Panc1 (cell line): ENCODE data around the gene CARF. TPM values are rescaled to one million over a fixed set of nuclear protein-coding genes. Genes with fewer than 3 reads are reported as not detected.
"Not testable (repeated sequence)": the region's sequence is repeated elsewhere in the genome, so short reads cannot be mapped to it uniquely, and the experiment has no call there.

ENCODE experiments used
- ATAC-seq: fragments of 200-7000 bp; cut with Tn5 transposase; 2 replicates; pipeline ENCODE4 v1.9.1; 2020; ENCODE audit warnings: mild to moderate bottlenecking, moderate library complexity
- BruUV-seq: library from RNA; stranded (reverse); fragments of 400-500 nt; replicated peaks from 2 replicates; lab custom pipeline; 2021; lab: Mats Ljungman, UMichigan
- CTCF ChIA-PET: fragments of 300-600 bp; sonication (Branson Sonifier 250); formaldehyde crosslinking; loops from one replicate; lab custom pipeline; 2022; ENCODE audit warnings: antibody characterized with exemption; lab: Charles Lee
- POLR2A ChIA-PET: fragments of 300-600 bp; sonication (Branson Sonifier 250); formaldehyde crosslinking; loops from one replicate; lab custom pipeline; 2022; ENCODE audit warnings: antibody characterized with exemption; lab: Charles Lee
- DNase-seq: peaks from one replicate; pipeline ENCODE4 v3.0.0-alpha.2; 2010; ENCODE audit warnings: low read depth, low spot score
- H3K27ac ChIP-seq: 2 replicates; pipeline ENCODE4 v1.5.1; 2011; ENCODE audit warnings: mild to moderate bottlenecking, low read length, inconsistent platforms
- H3K27me3 ChIP-seq: fragments of 200-500 bp; sonication (Bioruptor generic); 2 replicates; pipeline ENCODE4 v1.6.0; 2014; ENCODE audit warnings: low read length, inconsistent platforms; ENCODE audit not compliant: control insufficient read depth, insufficient read depth
- H3K36me3 ChIP-seq: fragments of 200-500 bp; sonication (Bioruptor generic); 2 replicates; pipeline ENCODE4 v1.5.1; 2014; ENCODE audit warnings: inconsistent platforms, mild to moderate bottlenecking, low read length, moderate library complexity; ENCODE audit not compliant: control insufficient read depth, insufficient read depth
- H3K4me1 ChIP-seq: 2 replicates; pipeline ENCODE4 v1.5.1; 2011; ENCODE audit warnings: inconsistent platforms, mild to moderate bottlenecking, low read length, moderate library complexity; ENCODE audit not compliant: control insufficient read depth, insufficient read depth
- H3K4me3 ChIP-seq, 2 experiments: 2 replicates each; pipeline ENCODE4 v1.5.1; 2011 to 2012; ENCODE audit warnings: low read depth in 2 of 2, low read length in 2 of 2, mild to moderate bottlenecking in 2 of 2, inconsistent platforms in 1 of 2, moderate library complexity in 1 of 2
- H3K9me3 ChIP-seq: fragments of 200-500 bp; sonication (Bioruptor generic); 2 replicates; pipeline ENCODE4 v1.5.1; 2014; ENCODE audit warnings: low read depth, mild to moderate bottlenecking, inconsistent platforms, low read length, moderate library complexity; ENCODE audit not compliant: control insufficient read depth, insufficient read depth
- CTCF ChIP-seq: fragments of 450-650 bp; IDR thresholded peaks from 2 replicates; pipeline ENCODE4 v1.5.1; 2017; ENCODE audit warnings: mild to moderate bottlenecking
- POLR2AphosphoS5 ChIP-seq: IDR thresholded peaks from 2 replicates; pipeline ENCODE4 v1.6.1; 2012; ENCODE audit warnings: mild to moderate bottlenecking, low read depth, low read length, moderate library complexity
- REST ChIP-seq, 2 experiments: IDR thresholded peaks; 2 replicates each; pipeline ENCODE4 v1.6.1; 2011 to 2012; ENCODE audit warnings: low read depth in 2 of 2, control low read depth in 1 of 2, low read length in 1 of 2, mild to moderate bottlenecking in 1 of 2, moderate library complexity in 1 of 2; ENCODE audit not compliant: insufficient read depth in 1 of 2
- SIN3A ChIP-seq: IDR thresholded peaks from 2 replicates; pipeline ENCODE4 v1.6.1; 2012; ENCODE audit warnings: low read depth, mild to moderate bottlenecking, low read length, moderate library complexity, borderline replicate concordance; ENCODE audit not compliant: insufficient read depth
- TCF7L2 ChIP-seq: IDR thresholded peaks from 2 replicates; pipeline ENCODE4 v1.6.1; 2011; ENCODE audit warnings: mild to moderate bottlenecking, low read depth, low read length, inconsistent platforms
- in situ Hi-C: cut with HindIII; loops from 2 replicates; pipeline ENCODE4 v1.10.0; 2016; ENCODE audit warnings: low sequenced_read_pairs, low pct_unique_long_range_greater_than_20kb
- intact Hi-C: fragments of 100-400 bp; cut with micrococcal nuclease; formaldehyde crosslinking; loops from one replicate; pipeline ENCODE4 v1.10.0; 2022; ENCODE audit not compliant: unreplicated experiment
- total RNA-seq: library from RNA; stranded (reverse); gene quantifications from one replicate; pipeline ENCODE4 v1.2.1, GENCODE V29; 2021; ENCODE audit not compliant: unreplicated experiment

CARF gene
- total RNA-seq, 1 experiment from 2014 or later = 8.0 TPM

- ATAC-seq = no peak
- ChIA-PET CTCF (no interaction called here), POLR2A (interaction anchor here (0.6 kb wide), 1 partner anchor 100 kb away, joined by 8 read pairs; no protein-coding TSS in a partner anchor)
- intact Hi-C loops (no loop called here), in situ Hi-C loops (no loop called here)
- TF ChIP-seq POLR2AphosphoS5 (no peak), TCF7L2 (no peak), REST (IDR thresholded peaks at IDR 0.05; ENCODE audit: insufficient read depth in 1 of 2, low read depth in 2 of 2, low read length in 1 of 2) (no peak), CTCF (no peak), SIN3A (no peak)
- Histone ChIP-seq H3K27ac (no peak overlapping the region), H3K4me3 (peak overlapping the region; percentile 99 to 100; a peak in 3 of 4 replicates), H3K36me3 (peaks cover 17% of the 10 kb centered on the region; the same call in 1 of the 2 replicates), H3K27me3 (no peaks in the 10 kb centered on the region), H3K9me3 (no peaks in the 10 kb centered on the region), H3K4me1 (no peaks in the 10 kb centered on the region)
- no TSS peak for BruUV-seq
- DNase-seq = no peak
These were observed 2.5 kb upstream of the CARF start for GRCh38 chr2:202909394-202910192.

DNA sequence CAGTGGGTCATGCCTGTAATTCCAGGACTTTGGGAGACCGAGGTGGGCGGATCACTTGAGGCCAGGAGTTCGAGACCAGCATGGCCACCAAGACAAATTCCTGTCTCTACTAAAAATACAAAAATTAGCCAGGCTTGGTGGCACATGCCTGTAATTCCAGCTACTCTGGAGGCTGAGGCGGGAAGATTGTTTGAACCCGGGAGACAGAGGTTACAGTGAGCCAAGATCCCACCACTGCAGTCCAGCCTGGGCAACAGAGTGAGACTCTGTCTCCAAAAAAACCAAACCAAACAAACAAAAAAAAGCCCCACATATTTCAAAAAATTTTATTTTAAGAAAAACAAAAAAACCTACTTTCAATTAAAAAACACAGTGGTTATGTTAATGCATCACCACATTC lies 1.8 kb upstream of the CARF start:
- in situ Hi-C loops, CTCF ChIA-PET, H3K9me3 ChIP-seq, DNase-seq, POLR2A ChIA-PET, H3K27me3 ChIP-seq, intact Hi-C loops, ATAC-seq, BruUV-seq, H3K4me1 ChIP-seq: not testable (repeated sequence)
- peak overlapping the region; percentile 99 for H3K27ac ChIP-seq
- H3K4me3 ChIP-seq = peak overlapping the region; percentile 99 to 100
- peaks cover 17% of the 10 kb centered on the region; the same call in 1 of the 2 replicates for H3K36me3 ChIP-seq

DNA sequence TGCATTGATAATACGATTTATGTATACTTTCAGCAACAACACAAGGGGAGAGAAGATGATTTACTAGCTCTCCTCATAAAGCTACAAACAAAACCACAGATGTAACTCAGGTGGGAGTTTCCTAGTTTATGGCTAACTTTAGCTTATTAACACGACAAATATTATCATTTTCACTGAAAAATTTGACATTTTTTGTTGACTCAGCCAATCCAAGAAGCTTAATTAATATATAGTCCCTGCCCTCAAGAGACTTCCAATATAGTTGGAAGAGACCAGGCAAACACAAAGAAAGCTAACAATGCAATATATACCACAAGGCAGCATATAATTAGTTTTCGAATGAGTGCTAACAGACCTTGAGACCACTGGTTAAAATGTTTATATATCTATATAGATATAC lies 1.4 kb upstream of the CARF start:
- Histone ChIP-seq H3K9me3 (no peaks in the 10 kb centered on the region), H3K4me1 (no peaks in the 10 kb centered on the region), H3K36me3 (peaks cover 17% of the 10 kb centered on the region; the same call in 1 of the 2 replicates), H3K4me3 (peak overlapping the region; percentile 99 to 100), H3K27me3 (no peaks in the 10 kb centered on the region), H3K27ac (peak overlapping the region; percentile 99)
- intact Hi-C loops (no loop called here), in situ Hi-C loops (no loop called here)
- DNase-seq = no peak
- BruUV-seq = no TSS peak
- ChIA-PET POLR2A (no interaction called here), CTCF (no interaction called here)
- no peak for ATAC-seq
- TF ChIP-seq TCF7L2 (no peak), POLR2AphosphoS5 (no peak), CTCF (no peak), SIN3A (no peak), REST (IDR thresholded peaks at IDR 0.05; ENCODE audit: insufficient read depth in 1 of 2, low read depth in 2 of 2, low read length in 1 of 2) (no peak)
